GM06990 (cell line): ENCODE results near the gene TRIM41.
"Not testable (repeated sequence)": the region's sequence is repeated elsewhere in the genome, so short reads cannot be mapped to it uniquely, and the experiment has no call there.

Source experiments
- DNase-seq: peaks from one replicate; pipeline ENCODE4 v3.0.0-alpha.2; 2011; ENCODE audit not compliant: insufficient read length; ENCODE audit errors: extremely low read depth
- H3K27me3 ChIP-seq: replicated peaks from 2 replicates; pipeline ENCODE4 v1.6.0; 2011; ENCODE audit warnings: low read length; ENCODE audit not compliant: control insufficient read depth, insufficient read depth
- H3K36me3 ChIP-seq: 2 replicates; pipeline ENCODE4 v1.5.1; 2011; ENCODE audit warnings: low read length; ENCODE audit not compliant: control insufficient read depth, insufficient read depth
- H3K4me3 ChIP-seq: replicated peaks from 2 replicates; pipeline ENCODE4 v1.5.1; 2011; ENCODE audit warnings: low read depth, mild to moderate bottlenecking, control low read depth, low read length
- TF ChIP-seq, protein P1 (sequence below): IDR thresholded peaks from 2 replicates; pipeline ENCODE4 v1.5.1; 2011; ENCODE audit warnings: low read length, control low read depth, mild to moderate bottlenecking, inconsistent platforms; ENCODE audit not compliant: insufficient read depth, poor library complexity, severe bottlenecking

The TRIM41 gene

DNA sequence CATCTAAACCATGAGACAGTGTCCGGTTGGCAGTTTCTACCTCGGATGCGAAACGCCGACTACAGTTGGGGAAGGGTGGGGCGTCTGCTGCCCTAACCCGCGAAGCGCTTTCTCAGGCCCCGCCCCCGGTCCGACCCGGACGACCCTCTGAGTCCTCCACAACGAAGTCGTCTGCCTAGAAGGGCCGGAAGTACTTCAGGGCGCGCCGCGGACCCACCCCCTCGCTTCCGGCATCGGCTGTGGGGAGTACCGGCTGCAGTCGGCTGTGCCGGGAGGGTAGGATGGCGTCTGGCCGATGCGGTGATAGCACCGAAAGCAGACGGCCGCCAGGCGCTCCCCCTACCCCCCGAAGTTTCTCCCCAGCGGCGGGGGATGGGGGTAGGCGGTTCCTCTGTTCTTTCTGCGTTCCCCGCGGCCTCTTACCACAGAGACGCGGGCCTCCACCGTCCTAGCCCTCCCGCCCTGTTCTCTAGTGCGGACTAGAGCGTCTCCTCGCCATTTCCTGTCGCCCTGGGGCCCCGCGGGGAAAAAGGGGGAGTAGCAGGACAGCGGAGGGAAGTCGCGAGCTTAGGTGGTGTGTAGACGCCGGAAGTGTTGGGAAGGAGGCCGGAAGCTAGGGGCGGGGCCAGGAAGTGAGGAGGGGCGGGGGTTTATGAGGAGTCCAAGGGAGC lies at the start of gene TRIM41:
Gene TRIM41, plus strand, starts transcription at position 224 of the 671 bp plus-strand sequence. CDS start 719 bp downstream, outside the sequence.
- H3K4me3 ChIP-seq = peak within 1 kb of the TSS; percentile 90
- H3K27me3 ChIP-seq = no peaks in the 10 kb centered on the region
- TF ChIP-seq, protein P1, sequence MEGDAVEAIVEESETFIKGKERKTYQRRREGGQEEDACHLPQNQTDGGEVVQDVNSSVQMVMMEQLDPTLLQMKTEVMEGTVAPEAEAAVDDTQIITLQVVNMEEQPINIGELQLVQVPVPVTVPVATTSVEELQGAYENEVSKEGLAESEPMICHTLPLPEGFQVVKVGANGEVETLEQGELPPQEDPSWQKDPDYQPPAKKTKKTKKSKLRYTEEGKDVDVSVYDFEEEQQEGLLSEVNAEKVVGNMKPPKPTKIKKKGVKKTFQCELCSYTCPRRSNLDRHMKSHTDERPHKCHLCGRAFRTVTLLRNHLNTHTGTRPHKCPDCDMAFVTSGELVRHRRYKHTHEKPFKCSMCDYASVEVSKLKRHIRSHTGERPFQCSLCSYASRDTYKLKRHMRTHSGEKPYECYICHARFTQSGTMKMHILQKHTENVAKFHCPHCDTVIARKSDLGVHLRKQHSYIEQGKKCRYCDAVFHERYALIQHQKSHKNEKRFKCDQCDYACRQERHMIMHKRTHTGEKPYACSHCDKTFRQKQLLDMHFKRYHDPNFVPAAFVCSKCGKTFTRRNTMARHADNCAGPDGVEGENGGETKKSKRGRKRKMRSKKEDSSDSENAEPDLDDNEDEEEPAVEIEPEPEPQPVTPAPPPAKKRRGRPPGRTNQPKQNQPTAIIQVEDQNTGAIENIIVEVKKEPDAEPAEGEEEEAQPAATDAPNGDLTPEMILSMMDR = no peak
- peak; percentile 100 for DNase-seq
- 0 out of 2 replicates have a peak, but pooled peaks cover 2% of the 10 kb centered on the region for H3K36me3 ChIP-seq

DNA sequence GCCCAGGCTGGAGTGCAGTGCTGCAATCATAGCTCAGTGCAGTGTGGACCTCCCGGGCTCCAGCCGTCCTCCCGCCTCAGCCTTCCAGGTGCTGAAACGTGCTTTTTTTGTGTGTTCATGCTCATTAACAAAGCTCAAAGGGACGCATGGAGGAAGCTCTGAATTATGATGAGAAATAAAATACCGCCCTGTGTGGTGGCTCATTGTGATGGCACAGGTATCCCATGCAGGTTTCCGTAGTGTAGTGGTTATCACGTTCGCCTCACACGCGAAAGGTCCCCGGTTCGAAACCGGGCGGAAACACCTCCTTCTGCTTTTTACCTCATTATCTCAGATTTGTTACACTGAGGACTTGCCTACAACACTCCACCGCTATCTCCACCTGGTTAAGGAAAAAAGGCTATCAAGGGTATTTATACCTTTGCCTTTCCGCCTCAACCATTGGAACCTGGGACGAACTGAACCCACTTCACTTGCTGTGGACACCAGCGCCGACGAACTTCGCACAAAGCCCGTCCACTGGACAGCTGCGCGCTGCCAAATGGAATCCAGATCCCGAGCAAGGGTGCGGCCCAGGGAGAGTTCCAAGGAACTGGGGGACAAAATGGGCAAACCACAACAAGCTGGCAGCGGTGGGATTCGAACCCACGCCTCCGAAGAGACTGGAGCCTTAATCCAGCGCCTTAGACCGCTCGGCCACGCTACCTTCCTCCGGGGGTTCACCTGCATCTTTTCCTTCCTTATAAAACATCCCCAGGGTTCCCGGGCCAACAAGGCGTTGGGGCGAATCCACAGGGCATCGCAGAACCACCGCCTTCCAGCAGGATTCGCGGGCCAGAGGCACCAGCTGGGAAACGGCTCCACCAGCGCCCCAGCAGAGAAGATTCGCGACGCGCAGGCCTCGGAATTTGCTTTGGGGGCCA lies 49.4 kb upstream of the TRIM41 start:
- DNase-seq = peak; percentile 88
- TF ChIP-seq, protein P1 = no peak
- Histone ChIP-seq H3K4me3 (peak overlapping the region; percentile 57), H3K36me3 (no peaks in the 10 kb centered on the region), H3K27me3 (no peaks in the 10 kb centered on the region)

- TF ChIP-seq, protein P1 = no peak
- Histone ChIP-seq H3K27me3 (no peaks in the 10 kb centered on the region), H3K36me3 (no peaks in the 10 kb centered on the region), H3K4me3 (no peak overlapping the region)
- no peak for DNase-seq
Measured at GRCh38 chr5:181176254-181176952, 46.7 kb upstream of the TRIM41 start.

DNA sequence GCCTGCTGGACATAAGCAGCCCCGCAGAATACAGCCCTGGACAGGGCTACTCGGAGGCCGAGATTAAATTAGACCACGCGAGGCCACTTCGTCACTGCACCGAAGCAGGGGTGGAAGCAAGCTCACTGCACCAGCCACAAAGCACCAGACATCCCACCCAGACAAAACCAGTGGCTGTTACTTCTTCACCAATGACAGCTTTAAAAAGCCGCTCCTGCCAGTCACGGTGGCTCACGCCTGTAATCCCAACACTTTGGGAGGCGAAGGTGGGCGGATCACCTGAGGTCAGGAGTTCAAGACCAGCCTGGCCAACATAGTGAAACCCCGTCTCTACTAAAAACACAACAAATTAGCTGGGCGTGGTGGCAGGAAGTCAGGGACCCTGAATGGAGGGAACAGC lies 45.5 kb upstream of the TRIM41 start:
- not testable (repeated sequence) for DNase-seq, H3K36me3 ChIP-seq, H3K4me3 ChIP-seq, H3K27me3 ChIP-seq

DNA sequence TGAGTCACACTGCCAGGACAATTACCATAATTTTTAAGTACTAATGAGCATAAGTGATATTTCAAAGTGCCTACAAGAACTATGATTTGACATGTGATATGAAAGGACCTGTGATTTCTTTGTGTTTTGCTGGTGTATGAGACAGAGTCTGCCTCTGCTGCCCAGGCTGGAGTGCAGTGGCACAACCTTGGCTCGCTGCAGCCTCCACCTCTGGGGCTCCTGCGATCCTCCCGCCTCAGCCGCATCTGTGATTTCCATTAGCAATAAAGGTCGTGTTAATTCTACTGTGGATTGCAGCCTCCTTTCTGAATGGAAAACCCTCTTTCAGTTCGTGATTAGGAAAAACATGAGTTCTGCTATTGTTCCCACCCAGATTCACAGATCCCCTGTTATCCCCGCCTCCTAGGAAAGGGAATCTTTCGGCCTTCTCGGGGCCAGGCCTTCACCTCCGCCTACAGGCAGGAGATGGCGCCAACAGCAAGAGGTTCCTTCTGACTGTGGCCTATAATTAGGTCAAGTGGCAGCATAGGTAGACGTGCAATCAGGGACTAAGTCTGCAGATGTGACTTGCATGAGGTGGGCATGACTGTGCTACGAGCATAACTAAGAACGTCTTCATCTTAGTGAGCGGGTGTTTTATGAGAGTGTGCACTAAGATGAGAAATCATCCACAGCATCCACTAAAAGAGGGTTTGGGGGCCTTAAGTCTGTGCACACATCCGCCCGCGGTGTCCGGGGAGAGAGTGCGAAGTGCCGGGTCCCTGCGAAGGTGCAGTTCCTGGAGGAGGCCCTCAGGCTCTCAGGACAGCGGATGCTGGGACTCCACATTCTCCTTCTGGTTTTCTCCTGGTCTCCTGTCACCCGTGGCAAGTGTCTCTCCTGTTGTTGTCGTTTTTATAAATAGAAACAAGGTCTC lies 41.2 kb upstream of the TRIM41 start:
- DNase-seq = no peak
- TF ChIP-seq, protein P1 = peak; percentile 83
- H3K4me3 ChIP-seq = no peak overlapping the region
- H3K36me3 ChIP-seq = no peaks in the 10 kb centered on the region
- H3K27me3 ChIP-seq = no peaks in the 10 kb centered on the region
